WTC11 (cell line): Measurements from ENCODE around the gene ATP5ME. TPM values are rescaled to one million over a fixed set of nuclear protein-coding genes. Genes with fewer than 3 reads are reported as not detected.

ENCODE experiments used
- ATAC-seq: fragments of 200-7000 bp; cut with Tn5 transposase; 2 replicates; pipeline ENCODE4 v1.10.0; 2021; ENCODE audit warnings: mild to moderate bottlenecking, moderate library complexity
- CTCF ChIA-PET: fragments of 300-600 bp; sonication (Branson Sonifier 250); formaldehyde crosslinking; loops from one replicate; lab custom pipeline; 2021; ENCODE audit warnings: antibody characterized with exemption; lab: Charles Lee
- POLR2A ChIA-PET: fragments of 350-600 bp; sonication (Branson Sonifier 250); formaldehyde crosslinking; loops from one replicate; lab custom pipeline; 2021; ENCODE audit warnings: antibody characterized with exemption; lab: Charles Lee
- DNase-seq: peaks from one replicate; pipeline ENCODE4 v3.0.0; 2021; ENCODE audit warnings: low spot score
- H3K27ac Mint-ChIP-seq: 2 replicates; pipeline ENCODE4 v1.8.0; 2021; ENCODE audit warnings: mixed read lengths
- H3K27me3 Mint-ChIP-seq: 2 replicates; pipeline ENCODE4 v1.8.0; 2021; ENCODE audit warnings: low read depth, mild to moderate bottlenecking, moderate library complexity, mixed read lengths
- H3K36me3 Mint-ChIP-seq: 2 replicates; pipeline ENCODE4 v1.8.0; 2021; ENCODE audit warnings: mixed read lengths
- H3K4me1 Mint-ChIP-seq: 2 replicates; pipeline ENCODE4 v1.8.0; 2022; ENCODE audit warnings: mixed read lengths
- H3K4me3 Mint-ChIP-seq: 2 replicates; pipeline ENCODE4 v1.8.0; 2021; ENCODE audit warnings: mild to moderate bottlenecking, moderate library complexity, mixed read lengths
- H3K9me3 Mint-ChIP-seq: 2 replicates; pipeline ENCODE4 v1.8.0; 2021; ENCODE audit warnings: mixed read lengths
- ARID4B ChIP-seq: sonication (generic); formaldehyde crosslinking; IDR thresholded peaks from 2 replicates; pipeline ENCODE4 v1.8.0; 2023; ENCODE audit warnings: missing genetic modification reagents, mild to moderate bottlenecking, borderline replicate concordance
- ATF2 ChIP-seq: sonication (generic); formaldehyde crosslinking; IDR thresholded peaks from 2 replicates; pipeline ENCODE4 v1.8.1; 2022; ENCODE audit warnings: low read depth, missing genetic modification reagents, borderline replicate concordance
- ATF3 ChIP-seq: sonication (generic); formaldehyde crosslinking; conservative IDR thresholded peaks from 2 replicates; pipeline ENCODE4 v1.8.1; 2022; ENCODE audit warnings: mild to moderate bottlenecking, missing genetic modification reagents
- CREB1 ChIP-seq: sonication (generic); formaldehyde crosslinking; IDR thresholded peaks from 2 replicates; pipeline ENCODE4 v1.8.0; 2023; ENCODE audit warnings: mild to moderate bottlenecking, missing genetic modification reagents
- E2F4 ChIP-seq: sonication (generic); formaldehyde crosslinking; IDR thresholded peaks from 2 replicates; pipeline ENCODE4 v1.8.1; 2022; ENCODE audit warnings: low read depth, mild to moderate bottlenecking, moderate library complexity, missing genetic modification reagents, borderline replicate concordance
- EMX1 ChIP-seq: fragments of 250-450 bp; sonication (Bioruptor Pico); IDR thresholded peaks from 2 replicates; pipeline ENCODE4 v1.8.0; 2021; ENCODE audit warnings: mild to moderate bottlenecking
- GABPB1 ChIP-seq: sonication (generic); formaldehyde crosslinking; IDR thresholded peaks from 2 replicates; pipeline ENCODE4 v1.8.1; 2023; ENCODE audit warnings: mild to moderate bottlenecking, missing genetic modification reagents
- GRHL2 ChIP-seq: fragments of 250-450 bp; sonication (Bioruptor Pico); IDR thresholded peaks from 2 replicates; pipeline ENCODE4 v1.8.0; 2022; ENCODE audit warnings: mild to moderate bottlenecking, moderate library complexity; ENCODE audit not compliant: insufficient replicate concordance, severe bottlenecking
- KAT7 ChIP-seq: sonication (generic); formaldehyde crosslinking; IDR thresholded peaks from 2 replicates; pipeline ENCODE4 v1.8.1; 2023; ENCODE audit warnings: missing genetic modification reagents, mild to moderate bottlenecking, borderline replicate concordance
- MLX ChIP-seq: sonication (generic); formaldehyde crosslinking; IDR thresholded peaks from 2 replicates; pipeline ENCODE4 v1.8.1; 2023; ENCODE audit warnings: mild to moderate bottlenecking, missing genetic modification reagents, moderate library complexity
- MXD4 ChIP-seq: fragments of 250-450 bp; sonication (Bioruptor Pico); IDR thresholded peaks from 2 replicates; pipeline ENCODE4 v1.8.0; 2021; ENCODE audit warnings: mild to moderate bottlenecking, moderate library complexity, borderline replicate concordance
- NR2C2 ChIP-seq: sonication (generic); formaldehyde crosslinking; IDR thresholded peaks from 2 replicates; pipeline ENCODE4 v1.8.0; 2022; ENCODE audit warnings: mild to moderate bottlenecking, missing genetic modification reagents
- PRDM15 ChIP-seq: sonication (generic); formaldehyde crosslinking; IDR thresholded peaks from 2 replicates; pipeline ENCODE4 v1.8.0; 2022; ENCODE audit warnings: missing genetic modification reagents
- PREB ChIP-seq: sonication (generic); formaldehyde crosslinking; IDR thresholded peaks from 2 replicates; pipeline ENCODE4 v1.8.1; 2022; ENCODE audit warnings: mild to moderate bottlenecking, missing genetic modification reagents, moderate library complexity, borderline replicate concordance
- SP1 ChIP-seq: sonication (generic); formaldehyde crosslinking; conservative IDR thresholded peaks from 2 replicates; pipeline ENCODE4 v1.8.1; 2022; ENCODE audit warnings: missing genetic modification reagents
- ZMAT4 ChIP-seq: fragments of 250-450 bp; sonication (Bioruptor Pico); IDR thresholded peaks from 2 replicates; pipeline ENCODE4 v1.9.0; 2021; ENCODE audit warnings: mild to moderate bottlenecking
- ZNF219 ChIP-seq: sonication (generic); formaldehyde crosslinking; IDR thresholded peaks from 2 replicates; pipeline ENCODE4 v1.8.0; 2023; ENCODE audit warnings: missing genetic modification reagents, mild to moderate bottlenecking, borderline replicate concordance
- ZSCAN18 ChIP-seq: fragments of 250-450 bp; sonication (Bioruptor Pico); IDR thresholded peaks from 2 replicates; pipeline ENCODE4 v2.1.2; 2022; ENCODE audit warnings: mild to moderate bottlenecking, moderate library complexity
- total RNA-seq: library from RNA; stranded (reverse); gene quantifications from 3 replicates; pipeline ENCODE4 v1.2.3, GENCODE V29; 2021

The ATP5ME gene
- total RNA-seq, 1 experiment from 2014 or later = 468 TPM

GRCh38 chr4:707929-708630 lies 34.0 kb upstream of the ATP5ME start (continued):
- TF ChIP-seq ZSCAN18 (CRISPR knock-in tag) = no peak
- TF ChIP-seq ZMAT4 (CRISPR knock-in tag) = no peak
- TF ChIP-seq PRDM15 (CRISPR knock-in tag) = no peak
- TF ChIP-seq, all 79 proteins: peak for 0

- H3K4me3 Mint-ChIP-seq = peak overlapping the region; percentile 52
- ATAC-seq (no peak), DNase-seq (no peak)
- peaks cover 15% of the 10 kb centered on the region for H3K27me3 Mint-ChIP-seq
- H3K9me3 Mint-ChIP-seq = peaks cover 11% of the 10 kb centered on the region
- ChIA-PET POLR2A (no interaction called here), CTCF (interaction anchor here (1.1 kb wide), 1 partner anchor 35 kb away, joined by 5 read pairs; no protein-coding TSS in a partner anchor)
- TF ChIP-seq ARID4B (CRISPR knock-in tag) (no peak), MLX (no peak), CREB1 (CRISPR knock-in tag) (no peak), KAT7 (CRISPR knock-in tag) (no peak), GABPB1 (CRISPR knock-in tag) (no peak), ATF2 (CRISPR knock-in tag) (no peak), PREB (CRISPR knock-in tag) (no peak), EMX1 (CRISPR knock-in tag) (no peak), ATF3 (CRISPR knock-in tag) (no peak), ZNF219 (CRISPR knock-in tag) (no peak), GRHL2 (no peak), SP1 (no peak), E2F4 (CRISPR knock-in tag) (no peak), NR2C2 (CRISPR knock-in tag) (no peak), MXD4 (CRISPR knock-in tag) (no peak)
- peaks cover 24% of the 10 kb centered on the region for H3K36me3 Mint-ChIP-seq
- no peak overlapping the region for H3K27ac Mint-ChIP-seq
- peaks cover 10% of the 10 kb centered on the region; the same call in 1 of the 2 replicates for H3K4me1 Mint-ChIP-seq
Observed at GRCh38 chr4:706834-707598, 32.9 kb upstream of the ATP5ME start.
